GM12891 (cell line): Measurements from ENCODE around the gene PSMB7.

Source experiments
- PAX5 ChIP-seq: IDR thresholded peaks from 2 replicates; pipeline ENCODE4 v1.6.1; 2011; ENCODE audit warnings: low read length, moderate library complexity, mild to moderate bottlenecking; ENCODE audit not compliant: insufficient read depth, severe bottlenecking
- POLR2A ChIP-seq: IDR thresholded peaks from 2 replicates; pipeline ENCODE4 v1.6.1; 2011; ENCODE audit warnings: low read depth, low read length, control low read depth
- SPI1 ChIP-seq: IDR thresholded peaks from 2 replicates; pipeline ENCODE4 v1.6.1; 2011; ENCODE audit warnings: low read depth, low read length, control low read depth

DNA sequence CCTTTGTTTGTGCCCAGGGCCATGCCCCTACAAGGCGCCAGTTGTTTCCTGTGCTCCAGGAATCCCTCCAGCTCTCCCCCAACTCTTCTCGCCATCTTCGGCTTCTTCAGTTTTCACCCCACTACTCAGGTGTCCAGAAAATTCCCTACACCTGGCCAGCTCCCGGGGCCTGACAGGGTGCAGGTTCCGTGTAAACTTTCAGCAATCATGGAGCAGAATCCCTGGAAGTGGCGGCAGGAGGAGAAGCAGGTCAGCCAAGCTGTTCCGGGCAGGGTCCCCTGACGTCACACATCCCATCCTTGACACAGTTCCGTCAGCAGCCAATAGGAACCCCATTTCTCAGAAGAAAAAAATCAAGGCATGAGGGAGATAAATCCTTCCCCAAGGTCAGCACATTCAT is 22.8 kb upstream of the PSMB7 start:
- TF ChIP-seq POLR2A (no peak), PAX5 (no peak), SPI1 (no peak)
